NB4 (cell line): ENCODE measurements around the gene DBR1.

Experiments
- TF ChIP-seq, protein P1 (sequence below): IDR thresholded peaks from 2 replicates; pipeline ENCODE4 v1.6.1; 2011; ENCODE audit warnings: low read depth, low read length
- TF ChIP-seq, protein P2 (sequence below): IDR thresholded peaks from one replicate; pipeline ENCODE4 v1.5.1; 2012; ENCODE audit warnings: low read depth, low read length

DNA sequence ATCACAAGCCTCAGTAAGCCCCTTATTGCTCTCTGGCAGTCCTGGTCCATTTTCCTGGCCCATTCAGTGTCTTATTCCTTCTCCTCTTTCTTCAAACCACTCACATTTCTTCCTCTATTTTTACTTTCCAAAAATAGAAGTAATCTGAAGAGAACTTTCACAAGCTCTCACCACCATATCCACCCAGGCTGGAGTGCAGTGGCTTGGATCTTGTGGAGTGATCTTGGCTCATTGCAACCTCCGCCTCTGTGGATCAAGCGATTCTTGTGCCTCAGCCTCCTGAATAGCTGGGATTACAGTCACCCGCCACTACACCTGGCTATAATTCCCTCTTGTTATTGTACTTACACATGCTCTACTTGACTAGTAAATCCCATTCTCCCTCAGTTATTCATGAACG, 29.2 kb upstream of the DBR1 start:
- TF ChIP-seq, protein P1, sequence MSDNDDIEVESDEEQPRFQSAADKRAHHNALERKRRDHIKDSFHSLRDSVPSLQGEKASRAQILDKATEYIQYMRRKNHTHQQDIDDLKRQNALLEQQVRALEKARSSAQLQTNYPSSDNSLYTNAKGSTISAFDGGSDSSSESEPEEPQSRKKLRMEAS, result no peak
- TF ChIP-seq, protein P2, sequence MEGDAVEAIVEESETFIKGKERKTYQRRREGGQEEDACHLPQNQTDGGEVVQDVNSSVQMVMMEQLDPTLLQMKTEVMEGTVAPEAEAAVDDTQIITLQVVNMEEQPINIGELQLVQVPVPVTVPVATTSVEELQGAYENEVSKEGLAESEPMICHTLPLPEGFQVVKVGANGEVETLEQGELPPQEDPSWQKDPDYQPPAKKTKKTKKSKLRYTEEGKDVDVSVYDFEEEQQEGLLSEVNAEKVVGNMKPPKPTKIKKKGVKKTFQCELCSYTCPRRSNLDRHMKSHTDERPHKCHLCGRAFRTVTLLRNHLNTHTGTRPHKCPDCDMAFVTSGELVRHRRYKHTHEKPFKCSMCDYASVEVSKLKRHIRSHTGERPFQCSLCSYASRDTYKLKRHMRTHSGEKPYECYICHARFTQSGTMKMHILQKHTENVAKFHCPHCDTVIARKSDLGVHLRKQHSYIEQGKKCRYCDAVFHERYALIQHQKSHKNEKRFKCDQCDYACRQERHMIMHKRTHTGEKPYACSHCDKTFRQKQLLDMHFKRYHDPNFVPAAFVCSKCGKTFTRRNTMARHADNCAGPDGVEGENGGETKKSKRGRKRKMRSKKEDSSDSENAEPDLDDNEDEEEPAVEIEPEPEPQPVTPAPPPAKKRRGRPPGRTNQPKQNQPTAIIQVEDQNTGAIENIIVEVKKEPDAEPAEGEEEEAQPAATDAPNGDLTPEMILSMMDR, result no peak
